ENCODE results near the gene IL7R.

DNA sequence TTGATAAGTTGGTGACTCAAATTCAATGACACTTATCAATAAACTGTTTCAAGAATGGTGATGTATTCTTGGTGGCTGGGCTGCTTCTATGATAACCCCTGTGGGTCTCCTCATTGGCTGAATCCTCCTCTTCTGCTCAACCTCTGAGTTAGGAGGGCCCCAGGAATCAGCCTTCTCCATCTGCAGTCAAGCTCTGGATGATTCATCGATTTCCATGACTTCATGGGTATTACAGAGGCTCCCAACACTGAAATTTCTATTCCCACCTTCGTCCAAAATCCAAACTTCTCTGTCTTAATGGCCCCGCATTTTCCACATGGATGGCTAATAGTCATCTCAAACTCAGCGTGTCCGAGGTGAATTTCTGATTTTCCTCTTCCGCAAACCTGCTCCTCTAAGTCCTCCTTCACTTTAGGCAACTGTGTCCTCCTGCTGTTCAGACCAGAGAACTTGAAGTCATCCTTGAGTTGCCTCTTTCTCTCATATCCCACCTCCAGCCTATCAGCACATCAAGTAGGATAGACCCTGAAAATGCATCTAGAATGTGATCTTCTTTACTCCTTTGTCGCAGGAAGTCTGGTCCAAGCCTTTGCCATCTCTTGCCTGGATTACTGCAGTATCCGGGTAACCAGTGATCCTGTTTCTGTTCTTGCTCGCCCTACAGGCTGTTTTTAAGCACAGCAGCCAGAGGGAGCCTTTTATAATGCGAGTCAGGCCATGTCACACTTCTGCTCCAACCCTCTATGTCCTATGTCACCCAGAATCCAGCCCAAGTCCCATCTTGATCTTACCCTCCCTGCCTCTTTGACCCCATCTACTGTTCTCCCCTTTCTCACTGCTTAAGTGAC lies 41.4 kb upstream of the IL7R start:
- TF ChIP-seq, protein P1, sequence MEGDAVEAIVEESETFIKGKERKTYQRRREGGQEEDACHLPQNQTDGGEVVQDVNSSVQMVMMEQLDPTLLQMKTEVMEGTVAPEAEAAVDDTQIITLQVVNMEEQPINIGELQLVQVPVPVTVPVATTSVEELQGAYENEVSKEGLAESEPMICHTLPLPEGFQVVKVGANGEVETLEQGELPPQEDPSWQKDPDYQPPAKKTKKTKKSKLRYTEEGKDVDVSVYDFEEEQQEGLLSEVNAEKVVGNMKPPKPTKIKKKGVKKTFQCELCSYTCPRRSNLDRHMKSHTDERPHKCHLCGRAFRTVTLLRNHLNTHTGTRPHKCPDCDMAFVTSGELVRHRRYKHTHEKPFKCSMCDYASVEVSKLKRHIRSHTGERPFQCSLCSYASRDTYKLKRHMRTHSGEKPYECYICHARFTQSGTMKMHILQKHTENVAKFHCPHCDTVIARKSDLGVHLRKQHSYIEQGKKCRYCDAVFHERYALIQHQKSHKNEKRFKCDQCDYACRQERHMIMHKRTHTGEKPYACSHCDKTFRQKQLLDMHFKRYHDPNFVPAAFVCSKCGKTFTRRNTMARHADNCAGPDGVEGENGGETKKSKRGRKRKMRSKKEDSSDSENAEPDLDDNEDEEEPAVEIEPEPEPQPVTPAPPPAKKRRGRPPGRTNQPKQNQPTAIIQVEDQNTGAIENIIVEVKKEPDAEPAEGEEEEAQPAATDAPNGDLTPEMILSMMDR (IDR thresholded peaks at IDR 0.05; ENCODE audit: extremely low read depth in 1 of 2, insufficient read depth in 1 of 2, low read depth in 1 of 2, low read length in 2 of 2), result peak; percentile 61 to 79
- TF ChIP-seq MYC (IDR thresholded peaks at IDR 0.05; ENCODE audit: low read depth, low read length), result no peak
- TF ChIP-seq POLR2A (IDR thresholded peaks at IDR 0.05; ENCODE audit: low read depth, low read length), result no peak
- no peak for TF ChIP-seq EZH2 (IDR thresholded peaks at IDR 0.05; ENCODE audit: borderline replicate concordance, low read depth, low read length, severe bottlenecking)
- TF ChIP-seq, protein P2, sequence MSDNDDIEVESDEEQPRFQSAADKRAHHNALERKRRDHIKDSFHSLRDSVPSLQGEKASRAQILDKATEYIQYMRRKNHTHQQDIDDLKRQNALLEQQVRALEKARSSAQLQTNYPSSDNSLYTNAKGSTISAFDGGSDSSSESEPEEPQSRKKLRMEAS (IDR thresholded peaks at IDR 0.05; ENCODE audit: insufficient read depth, insufficient read length), result no peak
- TF ChIP-seq POLR2AphosphoS5 (IDR thresholded peaks at IDR 0.05; ENCODE audit: insufficient read depth, low read depth, low read length), result no peak

All from endothelial cell of umbilical vein (primary cell).